AG08395 (cell line): ENCODE measurements around the gene ZC3H7B.
"Not testable (repeated sequence)": the region's sequence is repeated elsewhere in the genome, so short reads cannot be mapped to it uniquely, and the experiment has no call there.

Source experiments
- DNase-seq: peaks from one replicate; pipeline ENCODE4 v3.0.0; 2012; ENCODE audit warnings: mixed read lengths, low spot score

The ZC3H7B gene

DNA sequence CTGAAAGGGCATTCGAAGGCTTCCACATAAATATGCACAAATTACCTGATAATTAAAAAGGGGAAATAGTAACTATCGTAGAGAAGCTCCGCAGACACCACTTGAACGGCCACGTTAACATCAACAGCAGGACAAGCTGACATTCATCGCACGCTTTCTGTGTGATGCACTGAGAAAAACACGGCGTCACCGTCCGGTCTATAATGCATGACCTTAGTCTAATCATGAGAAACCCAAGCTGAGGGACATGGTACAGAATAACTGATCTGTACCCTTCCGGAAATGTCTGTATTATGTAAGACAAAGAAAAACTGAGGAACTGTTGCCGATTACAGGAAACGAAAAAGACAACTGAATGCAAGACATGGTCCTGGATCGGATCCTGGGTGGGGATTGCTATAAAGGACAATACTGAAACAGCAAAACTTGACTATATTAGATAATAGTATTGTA, 14.7 kb upstream of the ZC3H7B start:
- DNase-seq, result no peak

DNA sequence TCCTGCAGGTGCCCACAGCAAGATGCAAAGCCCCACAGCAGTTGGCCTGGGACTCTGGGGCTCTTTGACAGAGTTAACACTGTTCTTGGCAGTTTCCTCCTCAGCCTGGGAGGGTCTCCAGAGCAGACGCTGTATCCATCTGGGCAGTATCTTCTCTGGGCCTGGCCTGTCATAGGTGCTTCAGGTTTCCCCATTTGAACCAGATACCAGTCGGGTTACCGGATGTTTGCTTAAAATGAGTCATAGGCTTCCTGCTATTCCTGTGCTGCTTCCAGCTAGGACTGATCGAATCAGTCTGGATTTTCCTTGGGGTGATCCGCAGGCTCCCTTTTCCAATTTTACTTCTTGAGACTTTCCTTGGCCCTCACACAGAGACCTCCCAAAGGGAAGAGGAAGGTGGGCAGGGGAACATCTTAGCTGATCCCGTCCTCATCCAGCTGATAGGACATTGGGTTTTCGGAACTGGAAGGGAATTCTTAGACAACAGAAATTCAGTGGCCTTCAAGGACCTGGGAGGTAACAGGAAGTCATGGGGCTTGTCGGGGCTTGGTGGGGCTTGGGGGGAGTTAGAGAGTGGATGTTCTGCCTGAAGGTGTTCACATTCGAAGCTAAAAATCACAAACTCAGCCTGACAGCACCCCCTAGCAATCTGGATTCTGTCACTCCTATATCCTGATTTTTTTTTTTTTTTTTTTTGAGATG, 12.9 kb upstream of the ZC3H7B start:
- DNase-seq, result peak; percentile 52

DNA sequence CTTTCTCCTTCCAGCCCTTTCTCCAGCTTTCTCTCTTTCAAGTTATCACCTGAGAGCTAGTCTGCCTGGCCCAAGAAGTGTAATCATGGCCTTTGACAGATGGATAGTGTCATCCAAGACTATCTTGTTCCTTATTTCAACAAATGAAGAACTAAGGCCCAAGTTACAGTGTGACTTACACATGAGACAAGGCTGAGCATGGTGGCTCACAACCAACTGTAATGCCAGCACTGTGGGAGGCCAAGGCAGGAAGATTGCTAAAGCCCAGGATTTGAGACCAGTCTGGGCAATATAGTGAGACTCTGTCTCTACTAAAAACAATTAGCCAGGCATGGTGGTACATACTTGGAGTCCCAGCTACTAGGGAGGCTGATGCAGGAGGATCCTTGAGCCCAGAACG, 11.7 kb upstream of the ZC3H7B start:
- DNase-seq, result no peak

DNA sequence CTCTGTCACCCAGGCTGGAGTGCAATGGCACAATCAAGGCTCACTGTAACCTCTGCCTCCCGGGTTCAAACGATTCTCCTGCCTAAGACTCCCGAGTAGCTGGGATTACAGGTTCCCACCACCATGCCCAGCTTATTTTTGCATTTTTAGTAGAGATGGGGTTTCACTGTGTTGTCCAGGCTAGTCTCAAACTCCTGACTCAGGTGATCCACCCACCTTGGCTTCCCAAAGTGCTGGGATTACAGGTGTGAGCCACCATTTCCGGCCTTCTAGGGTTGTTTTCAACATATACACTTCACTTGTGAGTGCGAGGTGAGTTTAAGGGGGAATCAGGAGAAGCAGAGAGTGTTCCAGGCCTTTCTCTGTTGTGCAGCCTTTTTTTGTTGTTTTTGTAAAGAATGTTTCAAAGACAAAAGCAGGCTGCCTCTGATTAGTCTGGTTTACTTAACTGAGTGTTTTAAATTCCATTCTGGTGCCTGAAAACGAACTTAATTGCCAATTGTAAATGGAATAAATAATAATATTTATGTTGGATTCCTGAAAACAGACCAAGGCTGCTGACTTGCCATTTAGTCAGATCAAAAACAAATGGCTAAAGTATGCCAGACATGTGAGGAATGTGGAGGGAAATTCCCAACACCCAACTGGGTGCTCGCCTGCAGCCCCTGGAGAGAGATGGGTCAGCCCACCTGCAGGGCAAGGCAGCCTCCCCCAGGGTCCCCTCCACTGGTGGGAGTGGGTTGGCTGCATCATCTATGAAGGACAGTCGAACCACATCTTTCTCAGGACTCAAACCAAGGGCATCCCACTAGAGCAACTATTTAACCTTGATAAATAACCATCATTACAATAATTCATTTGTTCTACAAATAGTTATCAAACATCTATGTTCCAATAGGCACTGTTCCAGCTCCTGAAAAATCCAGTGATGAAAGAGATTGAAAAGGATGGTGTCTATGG, 10.8 kb upstream of the ZC3H7B start:
- peak; percentile 74 for DNase-seq

DNA sequence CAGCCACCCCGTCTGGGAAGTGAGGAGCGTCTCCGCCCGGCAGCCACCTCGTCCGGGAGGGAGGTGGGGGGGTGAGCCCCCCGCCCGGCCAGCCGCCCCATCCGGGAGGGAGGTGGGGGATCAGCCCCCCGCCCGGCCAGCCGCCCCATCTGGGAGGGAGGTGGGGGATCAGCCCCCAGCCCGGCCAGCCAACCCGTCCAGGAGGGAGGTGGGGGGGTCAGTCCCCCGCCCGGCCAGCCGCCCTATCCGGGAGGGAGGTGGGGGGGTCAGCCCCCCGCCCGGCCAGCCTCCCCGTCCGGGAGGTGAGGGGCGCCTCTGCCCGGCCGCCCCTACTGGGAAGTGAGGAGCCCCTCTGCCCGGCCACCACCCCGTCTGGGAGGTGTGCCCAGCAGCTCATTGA, 6.5 kb upstream of the ZC3H7B start:
- not testable (repeated sequence) for DNase-seq

DNA sequence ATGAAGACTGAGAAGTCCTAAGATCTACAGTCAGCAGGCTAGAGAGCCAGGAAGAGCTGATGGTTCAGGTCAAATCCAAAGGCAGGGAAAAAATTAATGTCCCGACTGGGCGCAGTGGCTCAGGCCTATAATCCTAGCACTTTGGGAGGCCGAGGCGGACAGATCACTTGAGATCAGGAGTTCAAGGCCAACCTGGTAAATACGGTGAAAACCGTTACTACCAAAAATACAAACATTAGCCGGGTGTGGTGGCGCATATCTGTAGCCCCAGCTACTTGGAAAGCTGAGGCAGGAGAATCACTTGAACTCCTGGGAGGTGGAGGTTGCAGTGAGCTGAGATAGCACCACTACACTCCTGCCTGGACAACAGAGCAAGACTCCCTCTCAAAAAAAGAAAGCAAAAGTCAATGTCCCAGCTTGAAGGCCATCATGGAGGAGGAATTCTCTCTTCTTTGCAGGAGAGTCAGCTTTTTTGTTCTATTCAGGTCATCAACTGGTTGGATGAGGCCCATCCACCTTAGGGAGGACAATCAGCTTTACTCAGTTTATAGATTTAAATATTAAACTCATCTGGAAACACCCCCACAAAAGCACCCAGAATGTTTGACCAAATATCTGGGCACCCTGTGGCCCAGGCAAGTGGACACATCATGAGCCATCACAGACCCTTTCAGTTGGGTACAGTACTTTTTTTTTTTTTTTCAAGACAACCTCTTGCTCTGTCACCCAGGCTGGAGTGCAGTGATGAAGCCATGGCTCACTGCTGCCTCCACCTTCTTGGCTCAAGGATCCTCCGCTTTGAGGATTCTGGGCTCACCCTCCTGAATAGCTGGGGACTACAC, 4.3 kb upstream of the ZC3H7B start:
- no peak for DNase-seq

DNA sequence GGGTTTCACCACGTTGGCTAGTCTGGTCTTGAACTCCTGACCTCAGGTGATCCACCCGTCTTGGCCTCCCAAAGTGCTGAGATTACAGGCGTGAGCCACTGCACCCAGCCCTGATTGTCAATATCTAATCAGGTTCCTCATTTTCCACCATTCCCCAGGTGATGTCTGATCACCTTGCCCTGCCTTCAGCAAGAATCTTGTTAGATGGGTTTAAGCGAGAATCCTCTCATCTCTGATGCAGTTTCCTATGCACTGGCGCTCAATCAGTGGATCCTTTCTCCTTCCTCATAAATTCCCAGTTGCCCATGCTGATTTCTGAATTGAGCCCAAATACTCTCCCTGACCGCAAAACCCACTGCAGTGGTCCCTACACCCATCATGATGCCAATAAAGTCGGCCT, 664 bp upstream of the ZC3H7B start:
- DNase-seq, result no peak

DNA sequence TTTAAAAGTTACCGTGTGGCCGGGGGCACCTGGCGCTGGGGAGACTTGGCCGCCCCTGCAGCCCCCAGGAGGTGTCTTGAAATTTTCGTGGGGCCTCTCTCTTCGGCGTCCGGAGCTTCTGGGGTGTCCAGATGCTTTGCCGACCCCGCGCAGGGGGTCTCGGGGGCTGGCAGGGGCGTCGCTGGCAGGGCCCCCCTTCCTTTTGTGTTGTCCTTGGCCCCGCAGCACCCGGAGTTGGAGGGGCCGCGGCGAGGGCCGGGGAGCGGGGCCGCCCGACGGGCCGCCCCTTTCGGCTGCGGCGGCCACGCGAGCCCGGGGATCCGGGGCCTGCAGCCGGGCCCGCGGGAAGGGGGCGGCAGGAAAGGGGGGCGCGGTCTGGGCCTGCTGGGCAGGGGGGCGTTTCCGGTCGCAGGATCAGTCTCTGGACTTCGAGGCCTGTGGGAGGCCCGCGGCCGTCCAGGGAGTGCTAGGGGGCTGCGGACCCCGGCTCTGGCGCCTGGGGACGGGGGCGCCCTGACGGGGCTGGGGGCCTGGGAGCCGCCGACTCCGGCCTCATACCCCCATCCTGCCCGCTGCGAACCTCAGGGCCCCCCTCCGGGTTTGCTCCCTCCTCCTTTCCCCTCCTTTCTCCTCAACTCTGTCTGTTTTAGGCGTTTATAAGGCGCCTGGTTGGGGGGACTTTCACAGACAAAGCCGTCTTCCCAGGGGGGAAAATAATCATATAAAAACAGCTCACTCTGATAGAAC, 869 bp downstream of the ZC3H7B start:
- DNase-seq, result no peak

DNA sequence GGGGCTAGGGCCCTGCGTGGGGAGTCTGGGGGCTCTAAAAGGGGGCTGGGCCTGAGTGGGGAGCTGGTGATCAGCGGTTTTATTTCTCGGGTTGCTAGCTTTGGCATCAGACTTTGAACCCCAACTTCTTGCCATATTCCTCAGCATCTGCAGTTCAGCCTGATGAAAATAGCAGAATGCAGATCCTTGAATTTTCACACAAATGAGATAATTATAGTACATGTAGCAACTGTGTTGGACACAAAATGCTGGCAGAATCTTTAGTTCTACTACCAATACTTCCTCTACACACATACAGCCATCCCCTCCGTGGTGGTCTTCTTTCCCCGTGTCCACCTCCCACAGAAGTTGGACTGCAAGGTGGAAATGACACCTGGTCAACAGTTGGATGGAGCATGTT, 1.5 kb downstream of the ZC3H7B start:
- DNase-seq, result no peak

DNA sequence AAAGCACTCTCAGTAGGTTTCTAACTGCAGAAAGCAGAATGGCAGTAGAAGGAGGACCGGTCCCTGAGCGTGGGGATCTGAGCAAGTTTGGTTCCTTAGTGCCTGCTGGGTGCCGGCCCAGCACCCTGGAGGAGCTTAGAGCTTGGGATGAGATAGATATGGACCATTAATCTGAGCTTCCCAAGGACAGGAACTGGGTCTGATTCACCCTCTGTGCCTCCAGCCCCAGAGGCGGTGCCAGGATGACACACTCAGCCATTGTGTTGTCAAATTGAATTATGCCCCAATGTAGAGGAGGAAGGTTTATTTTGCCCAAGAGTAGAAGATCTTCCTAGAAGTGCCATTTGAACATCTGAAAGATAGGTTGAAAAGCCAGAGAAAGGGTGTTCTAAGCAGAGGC, 4.3 kb downstream of the ZC3H7B start:
- peak; percentile 90 for DNase-seq

DNA sequence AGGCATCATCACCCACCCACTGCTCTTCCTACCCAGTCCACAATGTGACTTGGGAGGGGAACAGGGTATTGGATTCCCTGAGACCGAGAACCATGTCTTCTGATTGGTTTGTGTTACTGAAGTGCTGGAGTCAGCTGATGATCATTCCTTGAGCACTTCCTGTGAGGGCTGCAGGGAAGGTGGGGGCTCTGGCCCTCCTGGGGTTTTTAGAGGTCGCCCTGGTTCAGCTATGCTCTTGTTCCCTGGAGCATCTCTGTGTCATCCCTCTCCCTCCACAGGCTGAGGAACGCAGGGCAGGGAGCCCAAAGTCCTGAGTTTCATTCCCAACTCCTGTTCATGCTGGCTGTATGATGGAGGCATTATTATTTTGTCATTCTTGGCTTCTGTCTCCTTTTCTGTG, 6.7 kb downstream of the ZC3H7B start:
- peak; percentile 74 for DNase-seq

DNA sequence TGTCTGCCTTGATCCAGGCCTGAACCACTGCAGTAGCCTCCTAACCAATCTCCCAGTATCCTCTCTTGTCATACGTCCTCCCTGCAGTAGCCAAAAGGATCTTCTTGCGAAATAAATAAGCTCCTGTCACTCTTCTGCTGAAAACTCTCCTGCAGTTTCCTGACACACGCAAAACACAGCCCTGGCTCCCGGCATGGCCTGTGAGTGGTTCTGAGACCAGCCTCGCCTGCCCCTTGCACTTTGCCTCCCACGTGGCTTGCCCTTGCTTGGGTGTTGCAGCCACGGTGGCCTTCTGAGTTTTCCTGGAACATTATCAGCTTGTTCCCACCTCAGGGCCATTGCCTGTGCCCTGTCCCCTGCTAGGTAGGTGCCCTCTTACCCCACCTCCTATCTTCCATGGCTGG, 7.2 kb downstream of the ZC3H7B start:
- no peak for DNase-seq

DNA sequence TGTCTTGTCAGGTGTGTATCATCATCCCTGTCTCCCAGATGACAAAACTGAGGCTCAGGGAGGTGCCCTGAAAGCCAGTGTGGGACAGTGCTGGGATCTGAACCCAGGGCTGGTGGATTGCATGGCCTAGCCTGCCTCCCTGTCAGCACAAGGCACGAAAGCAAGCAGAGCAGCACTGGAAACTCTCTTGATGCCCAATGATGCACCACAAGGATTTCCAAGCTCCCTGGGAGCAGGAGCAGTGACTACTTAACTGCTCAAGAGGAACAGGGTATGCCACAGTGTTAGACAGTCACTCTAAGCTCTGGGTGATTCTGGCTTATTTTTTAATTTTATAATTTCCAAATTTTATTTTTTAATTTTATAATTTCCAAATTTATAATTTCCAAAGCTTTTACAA, 9.0 kb downstream of the ZC3H7B start:
- no peak for DNase-seq

DNA sequence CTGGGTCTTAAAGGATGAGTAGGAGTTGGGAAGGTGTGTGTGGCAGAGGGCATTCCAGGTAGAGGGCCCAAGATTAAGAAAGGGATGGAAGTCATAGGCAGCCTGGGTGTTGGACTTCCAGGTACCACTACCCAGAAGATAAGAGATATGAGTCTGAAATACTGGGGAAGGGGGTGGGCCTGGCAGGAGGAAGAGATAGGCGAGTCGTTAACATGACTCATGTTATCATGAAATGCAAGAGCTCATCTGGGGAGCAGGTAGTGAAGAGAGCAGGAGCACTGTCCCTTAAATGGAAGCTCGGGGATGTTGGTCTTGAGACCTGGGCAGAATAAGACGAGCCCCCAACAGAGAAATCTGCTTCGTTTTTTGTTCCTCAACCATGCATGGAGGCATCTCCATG, 10.2 kb downstream of the ZC3H7B start:
- DNase-seq, result no peak

DNA sequence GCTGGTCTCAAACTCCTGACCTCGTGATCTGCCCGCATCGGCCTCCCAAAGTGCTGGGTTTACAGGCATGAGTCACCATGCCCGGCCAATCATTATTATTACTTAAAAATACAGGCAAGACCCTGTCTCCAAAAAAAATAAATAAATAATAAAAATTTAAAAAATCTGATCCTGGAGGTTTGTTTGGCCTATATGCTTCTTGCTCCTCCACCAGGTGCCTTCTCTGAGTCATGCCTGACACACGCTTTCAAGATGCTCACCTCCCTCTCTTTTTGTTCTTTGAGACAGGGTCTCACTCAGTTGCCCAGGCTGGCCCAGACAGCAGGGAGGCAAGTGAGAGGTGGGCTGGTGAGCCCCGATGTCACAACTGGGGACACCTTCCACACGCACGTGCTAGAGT, 13.5 kb downstream of the ZC3H7B start:
- no peak for DNase-seq

DNA sequence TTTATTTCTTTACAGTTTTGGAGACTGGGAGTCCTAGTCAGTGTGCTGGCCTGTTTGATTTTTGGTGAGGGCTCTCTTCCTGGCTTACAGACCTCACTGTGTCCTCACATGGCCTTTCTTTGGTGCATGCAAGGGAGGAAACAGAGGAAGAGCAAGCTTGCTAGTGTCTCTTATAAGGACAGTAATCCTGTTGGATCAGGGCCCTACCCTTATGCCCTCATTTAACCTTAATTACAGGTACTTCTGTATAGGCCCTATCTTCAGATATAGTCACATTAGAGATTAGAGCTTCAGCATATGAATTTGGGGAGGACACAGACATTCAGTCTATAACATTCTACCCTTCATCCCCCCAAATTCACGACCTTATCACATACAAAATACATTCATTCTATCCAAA, 14.3 kb downstream of the ZC3H7B start:
- no peak for DNase-seq

DNA sequence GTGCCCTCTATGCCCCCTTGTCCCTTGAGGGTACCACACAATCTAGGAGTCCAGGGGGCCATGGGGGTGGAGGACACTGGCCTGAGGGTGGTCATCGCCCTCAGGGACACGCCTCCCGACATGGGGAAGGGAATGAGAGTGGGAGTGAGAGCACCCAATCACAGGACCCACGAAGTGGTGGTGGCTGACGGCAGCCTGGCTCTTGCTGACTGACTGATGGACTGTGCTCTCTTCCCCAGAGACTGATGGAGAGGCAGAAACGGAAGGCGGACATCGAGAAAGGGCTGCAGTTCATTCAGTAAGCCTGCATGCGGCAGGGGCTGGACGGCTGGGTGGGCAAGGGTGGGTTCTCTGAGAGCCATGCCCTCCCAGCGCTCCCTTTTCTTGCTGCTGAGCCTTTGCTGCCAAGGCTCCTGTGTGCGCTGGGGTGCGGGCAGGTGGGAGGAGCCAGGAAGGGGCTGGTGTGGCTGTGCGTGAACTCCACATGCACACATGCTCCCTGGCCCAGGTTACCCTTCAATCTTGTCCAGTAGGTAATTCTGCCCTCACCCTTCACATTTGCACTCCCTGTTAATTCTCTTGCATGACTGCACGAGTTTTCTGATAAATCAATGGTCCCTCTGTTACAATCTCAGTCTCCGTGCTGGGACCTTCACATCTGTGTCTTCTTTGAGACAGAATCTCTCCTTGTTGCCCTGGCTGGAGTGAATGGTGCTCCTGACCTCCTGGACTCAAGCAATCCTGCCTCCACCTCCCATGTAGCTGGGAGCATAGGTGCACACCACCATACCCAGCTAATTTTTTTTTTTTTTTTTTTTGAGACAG, 19.3 kb downstream of the ZC3H7B start:
- no peak for DNase-seq

DNA sequence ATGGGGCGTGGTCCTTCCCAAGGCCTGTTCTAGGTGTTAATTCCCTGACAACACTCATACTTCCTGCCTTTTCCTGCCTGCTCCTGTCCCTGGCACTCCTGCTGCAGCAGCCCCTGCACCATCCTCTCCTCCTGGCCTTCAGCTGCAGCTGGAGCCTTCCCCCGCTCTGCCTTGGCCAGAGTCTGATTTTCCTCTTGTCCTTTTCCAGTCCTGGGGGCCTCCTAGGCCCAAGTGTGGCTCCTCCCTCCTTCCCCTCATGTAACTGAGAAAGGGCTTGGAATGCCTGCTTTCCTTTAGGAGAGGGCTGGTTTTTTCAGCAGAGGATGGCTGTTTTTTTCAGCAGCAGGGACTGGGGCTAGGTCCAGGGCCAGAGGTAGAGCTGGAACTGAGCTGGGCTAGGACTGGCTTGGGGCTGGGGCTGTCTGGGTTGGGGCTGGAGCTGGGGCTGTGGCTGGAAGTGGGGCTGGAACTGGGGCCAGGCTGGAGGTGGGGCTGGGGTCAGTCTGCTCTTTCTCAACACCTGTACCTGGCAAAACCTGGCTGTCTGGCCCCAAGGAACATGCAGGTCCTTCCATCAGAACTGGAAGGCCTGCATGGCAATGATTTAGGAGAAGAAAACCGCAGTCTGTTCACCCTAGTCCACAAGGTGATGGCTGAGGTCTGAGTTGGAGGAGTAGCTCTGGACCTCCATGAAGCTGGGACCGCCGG, 23.6 kb downstream of the ZC3H7B start:
- DNase-seq, result no peak

DNA sequence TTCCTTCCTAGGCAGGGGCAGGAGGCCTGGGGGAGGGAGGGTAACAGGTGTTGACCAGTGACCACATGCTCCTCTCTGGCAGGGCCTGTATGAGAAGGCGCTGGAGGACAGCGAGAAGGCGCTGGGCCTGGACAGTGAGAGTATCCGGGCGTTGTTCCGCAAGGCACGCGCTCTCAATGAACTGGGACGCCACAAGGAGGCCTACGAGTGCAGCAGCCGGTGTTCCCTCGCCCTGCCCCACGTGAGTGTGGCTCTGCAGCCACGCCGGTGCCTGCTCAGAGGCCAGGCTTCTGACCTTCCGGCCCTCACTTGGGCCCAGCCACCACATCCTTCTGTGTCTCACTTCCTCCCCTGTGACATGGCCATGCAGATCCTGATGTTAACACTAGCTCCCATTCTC, 25.8 kb downstream of the ZC3H7B start:
- no peak for DNase-seq

DNA sequence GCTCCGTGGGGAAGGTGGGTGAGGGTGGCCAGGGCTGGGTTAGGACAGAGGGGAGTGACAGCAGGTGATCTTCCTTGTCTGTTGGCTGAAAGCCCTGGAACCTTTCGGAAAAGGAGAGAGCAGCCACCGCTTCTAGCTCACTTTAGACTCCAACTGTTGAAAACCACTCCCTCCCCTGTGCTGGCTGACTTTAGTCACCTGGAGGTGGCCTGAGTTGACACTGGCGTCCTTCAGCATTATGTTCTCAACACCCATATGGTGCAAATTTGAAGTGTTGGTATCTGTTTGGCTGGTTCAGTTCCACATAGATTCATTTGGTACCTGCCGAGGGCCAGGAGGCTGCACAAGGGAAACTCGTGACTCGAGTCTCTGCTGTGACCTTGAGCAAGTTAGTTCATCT, 28.8 kb downstream of the ZC3H7B start:
- no peak for DNase-seq
